GM12872 (cell line): ENCODE measurements around the gene IL1RN.

Source experiments
- TF ChIP-seq, protein P1 (sequence below): IDR thresholded peaks from 3 replicates; pipeline ENCODE4 v1.5.1; 2011; ENCODE audit warnings: low read depth, mild to moderate bottlenecking, low read length, moderate library complexity; ENCODE audit not compliant: insufficient read depth

Gene IL1RN

GRCh38 chr2:113117541-113118262, 9.7 kb upstream of the IL1RN start:
- TF ChIP-seq, protein P1, sequence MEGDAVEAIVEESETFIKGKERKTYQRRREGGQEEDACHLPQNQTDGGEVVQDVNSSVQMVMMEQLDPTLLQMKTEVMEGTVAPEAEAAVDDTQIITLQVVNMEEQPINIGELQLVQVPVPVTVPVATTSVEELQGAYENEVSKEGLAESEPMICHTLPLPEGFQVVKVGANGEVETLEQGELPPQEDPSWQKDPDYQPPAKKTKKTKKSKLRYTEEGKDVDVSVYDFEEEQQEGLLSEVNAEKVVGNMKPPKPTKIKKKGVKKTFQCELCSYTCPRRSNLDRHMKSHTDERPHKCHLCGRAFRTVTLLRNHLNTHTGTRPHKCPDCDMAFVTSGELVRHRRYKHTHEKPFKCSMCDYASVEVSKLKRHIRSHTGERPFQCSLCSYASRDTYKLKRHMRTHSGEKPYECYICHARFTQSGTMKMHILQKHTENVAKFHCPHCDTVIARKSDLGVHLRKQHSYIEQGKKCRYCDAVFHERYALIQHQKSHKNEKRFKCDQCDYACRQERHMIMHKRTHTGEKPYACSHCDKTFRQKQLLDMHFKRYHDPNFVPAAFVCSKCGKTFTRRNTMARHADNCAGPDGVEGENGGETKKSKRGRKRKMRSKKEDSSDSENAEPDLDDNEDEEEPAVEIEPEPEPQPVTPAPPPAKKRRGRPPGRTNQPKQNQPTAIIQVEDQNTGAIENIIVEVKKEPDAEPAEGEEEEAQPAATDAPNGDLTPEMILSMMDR = no peak

DNA sequence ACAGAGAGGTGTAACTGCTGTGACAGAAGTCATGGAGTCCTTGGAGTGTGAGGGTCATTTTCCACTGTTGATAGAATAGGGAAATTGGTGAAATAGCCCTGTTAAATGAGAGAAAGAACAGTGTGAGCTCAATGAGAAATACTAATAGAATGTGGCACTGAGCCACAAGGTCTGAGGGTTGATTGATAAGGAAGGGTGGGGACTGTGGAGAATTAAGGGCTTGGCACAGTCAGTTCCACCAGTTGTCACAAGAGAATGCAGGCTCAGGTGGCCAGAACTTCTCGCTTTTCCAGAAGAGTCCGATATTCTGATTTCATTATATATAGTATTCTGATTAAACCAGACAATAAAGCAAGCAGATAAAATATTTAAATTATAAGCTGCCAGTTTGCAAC, 9.1 kb upstream of the IL1RN start:
- TF ChIP-seq, protein P1 = no peak

DNA sequence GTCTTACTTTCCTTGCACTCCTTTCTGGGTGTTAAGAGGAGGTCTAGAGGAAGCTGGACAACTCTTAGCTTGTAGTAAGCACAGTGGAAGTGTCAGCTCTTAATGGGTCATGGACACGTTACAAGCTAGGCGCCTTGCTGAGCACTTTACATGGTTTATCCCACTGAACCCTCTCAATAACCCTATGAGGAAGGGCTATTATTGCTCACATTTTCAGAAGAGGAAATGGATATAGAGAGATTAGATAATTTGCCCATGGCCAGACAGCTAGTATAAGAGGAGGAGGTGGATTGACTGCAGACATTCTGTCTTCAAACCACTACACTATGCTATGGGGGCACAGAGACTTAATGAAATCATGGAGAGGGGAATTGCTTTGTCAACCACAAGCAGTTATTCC, 8.3 kb upstream of the IL1RN start:
- TF ChIP-seq, protein P1 = no peak

- TF ChIP-seq, protein P1 = no peak
These were observed 6.5 kb upstream of the IL1RN start for GRCh38 chr2:113120861-113121260.

- TF ChIP-seq, protein P1 = no peak
These were observed 5.0 kb upstream of the IL1RN start for GRCh38 chr2:113122364-113122763.

DNA sequence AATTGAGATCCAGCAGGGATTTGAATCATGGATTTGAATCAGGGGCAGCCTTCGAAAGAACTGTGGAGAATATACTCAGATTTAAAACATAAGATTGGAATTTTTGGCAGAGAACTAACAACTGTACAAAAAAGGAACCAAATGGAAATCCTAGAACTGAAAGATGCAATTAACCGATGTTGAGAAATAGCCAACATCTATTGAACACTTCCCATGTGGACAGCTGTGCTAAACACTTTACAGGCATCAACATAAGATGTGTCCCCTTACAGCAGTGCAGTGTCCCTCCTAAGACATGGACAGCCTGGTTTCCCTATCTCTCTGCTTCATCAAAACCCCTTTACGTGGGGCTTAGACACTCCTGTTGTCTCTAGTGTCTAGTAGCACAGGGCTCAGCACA, 3.7 kb upstream of the IL1RN start:
- TF ChIP-seq, protein P1 = no peak

- TF ChIP-seq, protein P1 = no peak
These were observed 3.0 kb upstream of the IL1RN start for GRCh38 chr2:113124181-113124961.
